K562 (cell line): ENCODE results near the gene C1orf116. TPM values are rescaled to one million over a fixed set of nuclear protein-coding genes. Genes with fewer than 3 reads are reported as not detected.

Experiments
- ATAC-seq: fragments of 200-7000 bp; cut with Tn5 transposase; 3 replicates; pipeline ENCODE4 v1.9.1; 2020; ENCODE audit warnings: moderate library complexity
- BruUV-seq: library from RNA; stranded (reverse); fragments of 400-500 nt; replicated peaks from 2 replicates; lab custom pipeline; 2021; lab: Mats Ljungman, UMichigan
- CTCF ChIA-PET: fragments of 300-600 bp; formaldehyde crosslinking; extraction: SDS; loops from one replicate; lab custom pipeline; 2021; ENCODE audit warnings: low intra/inter-chr PET ratio; lab: Yijun Ruan, JAX
- POLR2A ChIA-PET: fragments of 300-600, 350-650 bp; sonication (Branson Sonifier 250); formaldehyde crosslinking; extraction: SDS; loops from one replicate; lab custom pipeline; 2021; ENCODE audit warnings: antibody characterized with exemption, inconsistent platforms; lab: Yijun Ruan, JAX
- DNase-seq, 4 experiments: peaks; one replicate each; pipeline versions ENCODE4 v3.0.0 to v3.0.0-alpha.2; 2011 to 2018; ENCODE audit warnings: low spot score in 3 of 4, mixed read lengths in 3 of 4; ENCODE audit errors: extremely low read depth in 1 of 4
- FAIRE-seq: peaks from 2 replicates; lab custom pipeline; 2011; peaks lifted over from hg19 to GRCh38; lab: Jason Lieb, UNC
- H2AFZ ChIP-seq: 2 replicates; pipeline ENCODE4 v1.6.0; 2011; ENCODE audit warnings: low read depth, low read length, control low read depth, inconsistent platforms
- H3K27ac ChIP-seq: fragments of 200-600 bp; 3 replicates; pipeline ENCODE4 v1.8.0; 2011; ENCODE audit warnings: low read depth, mild to moderate bottlenecking, control low read depth, inconsistent platforms, low read length, moderate library complexity, mixed read lengths; ENCODE audit errors: extremely low read depth
- H3K27me3 ChIP-seq, 2 experiments: fragments of 300-600 bp in 1 of 2; 2 replicates in 1 of 2; 3 replicates in 1 of 2; pipeline versions ENCODE4 v1.6.0 to v1.8.0; 2011; ENCODE audit warnings: inconsistent platforms in 2 of 2, low read length in 2 of 2, mild to moderate bottlenecking in 1 of 2, mixed read lengths in 1 of 2, moderate library complexity in 1 of 2; ENCODE audit not compliant: control insufficient read depth in 2 of 2, insufficient read depth in 2 of 2
- H3K36me3 ChIP-seq: fragments of 300-600 bp; 3 replicates; pipeline ENCODE4 v1.8.0; 2011; ENCODE audit warnings: mild to moderate bottlenecking, low read length, inconsistent platforms; ENCODE audit not compliant: control insufficient read depth, insufficient read depth
- H3K4me1 ChIP-seq, 2 experiments: fragments of 200-600 bp in 1 of 2; replicated peaks in 1 of 2; 2 replicates in 1 of 2; 3 replicates in 1 of 2; pipeline versions ENCODE4 v1.5.1 to v1.8.0; 2011; ENCODE audit warnings: inconsistent platforms in 2 of 2, low read length in 2 of 2, mild to moderate bottlenecking in 1 of 2, mixed read lengths in 1 of 2, moderate library complexity in 1 of 2; ENCODE audit not compliant: control insufficient read depth in 2 of 2, insufficient read depth in 2 of 2
- H3K4me2 ChIP-seq: 2 replicates; pipeline ENCODE4 v1.6.1; 2011; ENCODE audit warnings: low read length, control low read depth, inconsistent platforms, mixed read lengths; ENCODE audit not compliant: insufficient read depth
- H3K4me3 ChIP-seq: fragments of 200-600 bp; sonication (generic), shearing (Covaris generic); 2 replicates; pipeline ENCODE4 v1.5.1; 2016; ENCODE audit warnings: control low read depth, inconsistent platforms
- H3K79me2 ChIP-seq: fragments of 200-600 bp; 3 replicates; pipeline ENCODE4 v1.8.0; 2011; ENCODE audit warnings: low read length, inconsistent platforms; ENCODE audit not compliant: control insufficient read depth, insufficient read depth
- H3K9ac ChIP-seq, 2 experiments: 2 replicates each; pipeline versions ENCODE4 v1.6.0 to v1.6.1; 2011; ENCODE audit warnings: low read depth in 2 of 2, low read length in 2 of 2, control low read depth in 1 of 2, inconsistent platforms in 1 of 2, mild to moderate bottlenecking in 1 of 2, mixed read lengths in 1 of 2; ENCODE audit not compliant: insufficient read depth in 1 of 2
- H3K9me1 ChIP-seq: one replicate; pipeline ENCODE4 v1.6.0; 2011; ENCODE audit warnings: inconsistent platforms, mild to moderate bottlenecking, low read length, moderate library complexity; ENCODE audit not compliant: control insufficient read depth, insufficient read depth
- H3K9me3 ChIP-seq: replicated peaks from 2 replicates; pipeline ENCODE4 v1.5.1; 2011; ENCODE audit warnings: low read depth, low read length, inconsistent platforms; ENCODE audit not compliant: control insufficient read depth, insufficient read depth
- H4K20me1 ChIP-seq: replicated peaks from 2 replicates; pipeline ENCODE4 v1.6.1; 2011; ENCODE audit warnings: low read length, inconsistent platforms, mixed read lengths; ENCODE audit not compliant: control insufficient read depth, insufficient read depth
- EGR1 ChIP-seq: fragments of 450-650 bp; conservative IDR thresholded peaks from 2 replicates; pipeline ENCODE4 v1.6.1; 2017; ENCODE audit warnings: mild to moderate bottlenecking
- HES1 ChIP-seq: fragments of 450-650 bp; IDR thresholded peaks from 2 replicates; pipeline ENCODE4 v1.6.1; 2016; ENCODE audit warnings: low read depth, mild to moderate bottlenecking, moderate library complexity
- HEY1 ChIP-seq: fragments of 250-450 bp; sonication (Bioruptor Pico); IDR thresholded peaks from 2 replicates; pipeline ENCODE4 v1.5.0; 2020; ENCODE audit warnings: mild to moderate bottlenecking, moderate library complexity, borderline replicate concordance
- HNRNPK ChIP-seq: fragments of 200-400 bp; formaldehyde crosslinking; IDR thresholded peaks from one replicate; pipeline ENCODE4 v1.6.1; 2018; ENCODE audit warnings: mild to moderate bottlenecking, low read depth, low read length; ENCODE audit not compliant: poor library complexity, severe bottlenecking
- KDM2B ChIP-seq: fragments of 250-450 bp; sonication (Bioruptor Pico); IDR thresholded peaks from 2 replicates; pipeline ENCODE4 v1.8.0; 2021; ENCODE audit warnings: mild to moderate bottlenecking, moderate library complexity
- LCOR ChIP-seq: sonication (generic); formaldehyde crosslinking; IDR thresholded peaks from 2 replicates; pipeline ENCODE4 v1.8.0; 2022; ENCODE audit warnings: mild to moderate bottlenecking, missing genetic modification reagents
- MXI1 ChIP-seq: IDR thresholded peaks from 2 replicates; pipeline ENCODE4 v1.6.1; 2011; ENCODE audit warnings: low read depth, mild to moderate bottlenecking, improper control_type of control experiment, low read length
- NONO ChIP-seq, 2 experiments: fragments of 200-400 bp in 1 of 2; fragments of 450-650 bp in 1 of 2; formaldehyde crosslinking in 1 of 2; IDR thresholded peaks; 2 replicates each; pipeline ENCODE4 v1.6.1; 2017; ENCODE audit warnings: low read depth in 2 of 2, mild to moderate bottlenecking in 2 of 2, moderate library complexity in 2 of 2, low read length in 1 of 2
- POLR2AphosphoS2 ChIP-seq: IDR thresholded peaks from 2 replicates; pipeline ENCODE4 v1.6.1; 2012; ENCODE audit warnings: low read length, improper control_type of control experiment
- RFX5 ChIP-seq: IDR thresholded peaks from 2 replicates; pipeline ENCODE4 v1.6.1; 2011; ENCODE audit warnings: low read depth, mild to moderate bottlenecking, improper control_type of control experiment, low read length
- TCF15 ChIP-seq: fragments of 250-450 bp; sonication (Bioruptor Pico); IDR thresholded peaks from 2 replicates; pipeline ENCODE4 v1.8.0; 2022; ENCODE audit warnings: moderate library complexity, mild to moderate bottlenecking, inconsistent platforms
- ZNF165 ChIP-seq: fragments of 250-450 bp; sonication (Bioruptor Pico); IDR thresholded peaks from 2 replicates; pipeline ENCODE4 v1.4.0; 2020; ENCODE audit warnings: borderline replicate concordance
- WGBS: fragments of 100-300 bp; shearing (Covaris generic); methylation state at CpG from one replicate; pipeline ENCODE4 v1.1.6; 2016; ENCODE audit warnings: low coverage, mixed read lengths; ENCODE audit not compliant: insufficient coverage; ENCODE audit errors: missing lambda C conversion rate; 5-methylcytosine and 5-hydroxymethylcytosine counted together
- in situ Hi-C: fragments of 300-500 bp; cut with MboI; formaldehyde crosslinking; loops from 4 replicates; pipeline ENCODE4 v1.15.0; 2018; ENCODE audit warnings: inconsistent platforms, mixed read lengths
- intact Hi-C: fragments of 100-400 bp; cut with micrococcal nuclease; formaldehyde crosslinking; loops from 2 replicates; pipeline ENCODE4 v1.14.2; 2022
- polyA plus RNA-seq, 8 experiments: library from polyadenylated mRNA; depleted of rRNA in 4 of 8; stranded (reverse) in 5 of 8; unstranded in 3 of 8; fragments of >200 nt; fragmentation: Nextera tagmentation in 2 of 8; fragmentation: Illumina TruSeq in 1 of 8; extraction: Ambion mirVana in 2 of 8; extraction: Trizol in 1 of 8; gene quantifications; 2 replicates each; pipeline versions ENCODE4 v1.2.1 to v1.2.3, GENCODE V29; 2011 to 2014; ENCODE audit warnings: inconsistent platforms in 1 of 8, missing spikeins in 1 of 8
- total RNA-seq, 7 experiments: library from RNA; depleted of rRNA in 6 of 7; stranded (reverse); fragments of >200 nt in 6 of 7; fragmentation: Illumina TruSeq in 2 of 7; extraction: Trizol in 2 of 7; gene quantifications; 2 replicates each; pipeline versions ENCODE4 v1.2.1 to v1.2.3, GENCODE V29; 2011 to 2021; ENCODE audit warnings: low replicate concordance in 1 of 7

C1orf116 gene
- total and polyA plus RNA-seq, 9 of the 15 experiments (the other 6 are each of a cell fraction or from before 2014, with no cell fraction given) = 0.62 to 3.0 (median 0.95) TPM

- WGBS = 88% methylated on average over 8 of the region's 8 CpGs
- no peak for ATAC-seq
- H3K36me3 ChIP-seq = peaks cover 55% of the 10 kb centered on the region
- no peaks in the 10 kb centered on the region for H4K20me1 ChIP-seq
- in situ Hi-C loops = loop anchor here (10.0 kb wide), 1 partner anchor 137 kb away; no protein-coding TSS in a partner anchor
- H3K4me1 ChIP-seq = peaks cover 0 to 2% of the 10 kb centered on the region in 2 experiments; a peak in 2 of 5 replicates
- no peak overlapping the region for H3K4me2 ChIP-seq
- FAIRE-seq = no peak
- DNase-seq = no peak
- no peak for TF ChIP-seq MXI1
- TF ChIP-seq KDM2B (CRISPR knock-in tag) = no peak
- TF ChIP-seq ZNF165 (CRISPR knock-in tag) = no peak
- no peak for TF ChIP-seq TCF15 (CRISPR knock-in tag)
- TF ChIP-seq HEY1 (CRISPR knock-in tag) = no peak
- TF ChIP-seq HNRNPK = no peak
- no peak for TF ChIP-seq RFX5
- TF ChIP-seq NONO (IDR thresholded peaks at IDR 0.05; ENCODE audit: low read depth in 2 of 2, low read length in 1 of 2) = no peak
- TF ChIP-seq EGR1 = no peak
- no peak for TF ChIP-seq HES1
- TF ChIP-seq POLR2AphosphoS2 = no peak
- TF ChIP-seq LCOR (CRISPR knock-in tag) = no peak
- TF ChIP-seq, all 486 proteins: peak for 0
- H3K4me3 ChIP-seq = no peak overlapping the region
- ChIA-PET POLR2A (interaction anchor here (0.9 to 1.8 kb wide), 4 partner anchors 11 to 125 kb away, joined by 3 to 9 read pairs (median 4); partner anchors contain the start of gene PFKFB2), CTCF (no interaction called here)
- no peak overlapping the region for H2AFZ ChIP-seq
- intact Hi-C loops = loop anchor here (10.0 kb wide), 2 partner anchors 257 to 597 kb away; partner anchors contain the start of gene IKBKE
- no peaks in the 10 kb centered on the region for H3K79me2 ChIP-seq
- no peaks in the 10 kb centered on the region for H3K9me3 ChIP-seq
- no peak overlapping the region for H3K9ac ChIP-seq
- H3K9me1 ChIP-seq = no peaks in the 10 kb centered on the region
- no TSS peak for BruUV-seq
- no peak overlapping the region for H3K27ac ChIP-seq
- H3K27me3 ChIP-seq = no peaks in the 10 kb centered on the region
Observed at GRCh38 chr1:207072233-207072632, 39.7 kb upstream of the C1orf116 start.
